HG02885 (cell line): ENCODE data around the gene PNPLA3.
"Not testable (repeated sequence)": the region's sequence is repeated elsewhere in the genome, so short reads cannot be mapped to it uniquely, and the experiment has no call there.

Source experiments
- ATAC-seq: cut with Tn5 transposase; IDR thresholded peaks from one replicate; pipeline ENCODE4 v1.9.1; 2021; ENCODE audit warnings: mild to moderate bottlenecking; ENCODE audit not compliant: unreplicated experiment, poor library complexity

PNPLA3 gene

GRCh38 chr22:43889201-43889859 is 34.3 kb upstream of the PNPLA3 start:
- no peak for ATAC-seq

GRCh38 chr22:43889860-43890253 is 33.7 kb upstream of the PNPLA3 start:
- no peak for ATAC-seq

- ATAC-seq, result no peak
Measured at GRCh38 chr22:43890901-43891331, 32.7 kb upstream of the PNPLA3 start.

GRCh38 chr22:43891360-43892182 is 32.0 kb upstream of the PNPLA3 start, which contains the start of gene PNPLA5:
Gene PNPLA5 (minus strand): TSS chr22:43892013. CDS start chr22:43891880, 133 bp downstream.
- ATAC-seq, result no peak

GRCh38 chr22:43892183-43892894 is 31.3 kb upstream of the PNPLA3 start:
- ATAC-seq, result no peak

- ATAC-seq, result no peak
Measured at GRCh38 chr22:43893266-43893665, 30.3 kb upstream of the PNPLA3 start.

GRCh38 chr22:43894122-43894521 is 29.5 kb upstream of the PNPLA3 start:
- no peak for ATAC-seq

GRCh38 chr22:43895986-43896645 is 27.5 kb upstream of the PNPLA3 start:
- ATAC-seq, result no peak

GRCh38 chr22:43897751-43898261 is 25.8 kb upstream of the PNPLA3 start:
- no peak for ATAC-seq

- ATAC-seq, result no peak
Measured at GRCh38 chr22:43900206-43900605, 23.4 kb upstream of the PNPLA3 start.

- ATAC-seq, result no peak
Measured at GRCh38 chr22:43901976-43902643, 21.5 kb upstream of the PNPLA3 start.

- ATAC-seq, result not testable (repeated sequence)
Measured at GRCh38 chr22:43903033-43903432, 20.6 kb upstream of the PNPLA3 start.

GRCh38 chr22:43904412-43904811 is 19.2 kb upstream of the PNPLA3 start:
- not testable (repeated sequence) for ATAC-seq

- ATAC-seq, result no peak
Measured at GRCh38 chr22:43905681-43906080, 17.9 kb upstream of the PNPLA3 start.

- no peak for ATAC-seq
Measured at GRCh38 chr22:43909708-43910107, 13.9 kb upstream of the PNPLA3 start.

- no peak for ATAC-seq
Measured at GRCh38 chr22:43910178-43910695, 13.4 kb upstream of the PNPLA3 start.

GRCh38 chr22:43911351-43911750 is 12.3 kb upstream of the PNPLA3 start:
- ATAC-seq, result no peak

- no peak for ATAC-seq
Measured at GRCh38 chr22:43917521-43917920, 6.1 kb upstream of the PNPLA3 start.
